H1 (cell line): ENCODE measurements around the gene COL6A3.

Experiments
- ASH2L ChIP-seq: fragments of 200-600, 300-600 bp; sonication (generic); IDR thresholded peaks from one replicate; pipeline ENCODE4 v1.7.1; 2017; ENCODE audit warnings: low read length
- CEBPB ChIP-seq: IDR thresholded peaks from 2 replicates; pipeline ENCODE4 v1.6.1; 2012; ENCODE audit warnings: low read depth, low read length
- CHD2 ChIP-seq: IDR thresholded peaks from 2 replicates; pipeline ENCODE4 v1.6.1; 2012; ENCODE audit warnings: low read length, improper control_type of control experiment
- CTCF ChIP-seq, 3 experiments: IDR thresholded peaks; 1 replicate in 2 of 3; 2 replicates in 1 of 3; pipeline versions ENCODE4 v1.5.1 to v1.6.1; 2011; ENCODE audit warnings: low read length in 3 of 3, mild to moderate bottlenecking in 3 of 3, inconsistent platforms in 2 of 3, low read depth in 1 of 3, moderate library complexity in 1 of 3; ENCODE audit not compliant: insufficient read depth in 1 of 3; ENCODE audit errors: control extremely low read depth in 1 of 3
- EP300 ChIP-seq, 2 experiments: IDR thresholded peaks; 1 replicate in 1 of 2; 2 replicates in 1 of 2; pipeline ENCODE4 v1.6.1; 2011 to 2012; ENCODE audit warnings: low read depth in 2 of 2, low read length in 2 of 2, mild to moderate bottlenecking in 2 of 2, borderline replicate concordance in 1 of 2, inconsistent platforms in 1 of 2, moderate library complexity in 1 of 2
- EZH2 ChIP-seq: fragments of 200-600 bp; sonication (generic); IDR thresholded peaks from 2 replicates; pipeline ENCODE4 v1.7.1; 2012; ENCODE audit warnings: low read depth, mild to moderate bottlenecking, moderate library complexity, low read length, inconsistent platforms; ENCODE audit not compliant: severe bottlenecking
- NRF1 ChIP-seq: IDR thresholded peaks from 2 replicates; pipeline ENCODE4 v1.6.1; 2011; ENCODE audit warnings: mild to moderate bottlenecking, low read depth, low read length, improper control_type of control experiment
- PHF8 ChIP-seq: fragments of 200-600 bp; sonication (generic); conservative IDR thresholded peaks from 2 replicates; pipeline ENCODE4 v1.7.1; 2012; ENCODE audit warnings: low read depth, mild to moderate bottlenecking, inconsistent platforms, low read length, moderate library complexity
- POLR2AphosphoS5 ChIP-seq: IDR thresholded peaks from 2 replicates; pipeline ENCODE4 v1.6.1; 2011; ENCODE audit warnings: low read depth, low read length
- RAD21 ChIP-seq, 2 experiments: IDR thresholded peaks in 1 of 2; conservative IDR thresholded peaks in 1 of 2; 2 replicates each; pipeline ENCODE4 v1.6.1; 2011; ENCODE audit warnings: low read depth in 2 of 2, low read length in 2 of 2, improper control_type of control experiment in 1 of 2, inconsistent platforms in 1 of 2, mild to moderate bottlenecking in 1 of 2, moderate library complexity in 1 of 2
- RBBP5 ChIP-seq: IDR thresholded peaks from 2 replicates; pipeline ENCODE4 v1.7.1; 2012; ENCODE audit warnings: low read depth, mild to moderate bottlenecking, inconsistent platforms, low read length, moderate library complexity, borderline replicate concordance
- SP1 ChIP-seq: IDR thresholded peaks from 2 replicates; pipeline ENCODE4 v1.6.1; 2011; ENCODE audit warnings: low read depth, low read length
- TCF12 ChIP-seq: IDR thresholded peaks from 2 replicates; pipeline ENCODE4 v1.6.1; 2011; ENCODE audit warnings: low read depth, mild to moderate bottlenecking, low read length

- TF ChIP-seq NRF1 (no peak), CTCF (IDR thresholded peaks at IDR 0.05; ENCODE audit: control extremely low read depth in 1 of 3, insufficient read depth in 1 of 3, low read depth in 1 of 3, low read length in 3 of 3) (no peak), RAD21 (IDR thresholded peaks at IDR 0.05 in 1 of 2, conservative IDR thresholded peaks at IDR 0.05 in 1 of 2; ENCODE audit: low read depth in 2 of 2, low read length in 2 of 2) (no peak), ASH2L (no peak), TCF12 (no peak), RBBP5 (no peak), PHF8 (no peak), EZH2 (no peak), CEBPB (no peak), CHD2 (no peak), EP300 (IDR thresholded peaks at IDR 0.05; ENCODE audit: borderline replicate concordance in 1 of 2, low read depth in 2 of 2, low read length in 2 of 2) (no peak), POLR2AphosphoS5 (no peak), SP1 (no peak)
These were observed 44.6 kb upstream of the COL6A3 start for GRCh38 chr2:237458519-237458918.
